Testis (tissue), 3 donors: ENCODE data around the gene CADM1. TPM values are rescaled to one million over a fixed set of nuclear protein-coding genes. Genes with fewer than 3 reads are reported as not detected.

Experiments used
- DNase-seq: peaks from one replicate; pipeline ENCODE4 v3.0.0-alpha.2; 2019
- H3K27ac ChIP-seq, 2 donors: fragments of 200-600 bp; sonication (generic); one replicate each; pipeline ENCODE4 v1.5.1; 2019
- H3K27me3 ChIP-seq: fragments of 200-600 bp; sonication (generic); one replicate; pipeline ENCODE4 v1.5.1; 2019
- H3K36me3 ChIP-seq: fragments of 200-600 bp; sonication (generic); one replicate; pipeline ENCODE4 v1.5.1; 2017; ENCODE audit warnings: low read depth; ENCODE audit errors: missing control alignments
- H3K4me1 ChIP-seq: fragments of 200-600 bp; sonication (generic); one replicate; pipeline ENCODE4 v1.5.1; 2019
- H3K4me3 ChIP-seq, 2 donors: fragments of 200-600 bp; sonication (generic); one replicate each; pipeline ENCODE4 v1.5.1; 2017 to 2019
- H3K9me3 ChIP-seq: fragments of 200-600 bp; sonication (generic); one replicate; pipeline ENCODE4 v1.5.1; 2017
- POLR2A ChIP-seq: fragments of 450-650 bp; IDR thresholded peaks from one replicate; pipeline ENCODE4 v1.6.1; 2017; ENCODE audit warnings: antibody characterized with exemption, mild to moderate bottlenecking, moderate library complexity
- WGBS, 2 donors: methylation state at CpG; one replicate each; pipeline ENCODE4 v1.1.5; 2018; 5-methylcytosine and 5-hydroxymethylcytosine counted together
- intact Hi-C: fragments of 100-400 bp; cut with DNase I; formaldehyde crosslinking; loops from one replicate; pipeline ENCODE4 v1.15.1; 2023; ENCODE audit warnings: low total_unique reads
- polyA plus RNA-seq: library from polyadenylated mRNA; stranded (reverse); fragments of 350-450 nt; fragmentation: Illumina TruSeq; extraction: RNeasy Lipid Tissue Mini Kit (QIAGEN cat#74804); gene quantifications from one replicate; pipeline ENCODE4 v1.2.3, GENCODE V29; 2014; ENCODE audit warnings: low read depth, low replicate concordance; ENCODE audit not compliant: insufficient read depth
- total RNA-seq, 2 donors: library from RNA; depleted of rRNA; stranded (reverse); fragments of >200 nt; gene quantifications; one replicate each; pipeline ENCODE4 v1.2.3, GENCODE V29; 2016
- TF ChIP-seq, protein P1 (sequence below), 3 experiments: fragments of 450-650 bp in 2 of 3; fragments of 200-600 bp in 1 of 3; sonication (generic) in 1 of 3; IDR thresholded peaks; one replicate each; pipeline ENCODE4 v1.5.1; 2016 to 2019; ENCODE audit warnings: antibody characterized with exemption in 3 of 3, mild to moderate bottlenecking in 2 of 3, moderate library complexity in 1 of 3

CADM1 gene
- total and polyA plus RNA-seq, 3 donors from 2014 or later = 135 to 230 (median 216) TPM

GRCh38 chr11:115179636-115180035 is 324.6 kb downstream of the CADM1 start:
- 73 to 80% methylated on average over 3 of the region's 3 CpGs for WGBS, 2 donors
- DNase-seq = no peak
- intact Hi-C loops = no loop called here

GRCh38 chr11:115178705-115179104 is 325.5 kb downstream of the CADM1 start:
- no peaks in the 10 kb centered on the region for H3K36me3 ChIP-seq
- H3K27me3 ChIP-seq = no peaks in the 10 kb centered on the region
- DNase-seq = no peak
- WGBS, 2 donors = 78 to 79% methylated on average over 14 of the region's 14 CpGs
- peaks cover 11% of the 10 kb centered on the region for H3K4me1 ChIP-seq
- H3K27ac ChIP-seq = no peak overlapping the region
- H3K4me3 ChIP-seq = no peak overlapping the region
- TF ChIP-seq, protein P1, sequence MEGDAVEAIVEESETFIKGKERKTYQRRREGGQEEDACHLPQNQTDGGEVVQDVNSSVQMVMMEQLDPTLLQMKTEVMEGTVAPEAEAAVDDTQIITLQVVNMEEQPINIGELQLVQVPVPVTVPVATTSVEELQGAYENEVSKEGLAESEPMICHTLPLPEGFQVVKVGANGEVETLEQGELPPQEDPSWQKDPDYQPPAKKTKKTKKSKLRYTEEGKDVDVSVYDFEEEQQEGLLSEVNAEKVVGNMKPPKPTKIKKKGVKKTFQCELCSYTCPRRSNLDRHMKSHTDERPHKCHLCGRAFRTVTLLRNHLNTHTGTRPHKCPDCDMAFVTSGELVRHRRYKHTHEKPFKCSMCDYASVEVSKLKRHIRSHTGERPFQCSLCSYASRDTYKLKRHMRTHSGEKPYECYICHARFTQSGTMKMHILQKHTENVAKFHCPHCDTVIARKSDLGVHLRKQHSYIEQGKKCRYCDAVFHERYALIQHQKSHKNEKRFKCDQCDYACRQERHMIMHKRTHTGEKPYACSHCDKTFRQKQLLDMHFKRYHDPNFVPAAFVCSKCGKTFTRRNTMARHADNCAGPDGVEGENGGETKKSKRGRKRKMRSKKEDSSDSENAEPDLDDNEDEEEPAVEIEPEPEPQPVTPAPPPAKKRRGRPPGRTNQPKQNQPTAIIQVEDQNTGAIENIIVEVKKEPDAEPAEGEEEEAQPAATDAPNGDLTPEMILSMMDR (IDR thresholded peaks at IDR 0.05) = no peak
- no peak for TF ChIP-seq POLR2A
- H3K9me3 ChIP-seq = no peaks in the 10 kb centered on the region
- intact Hi-C loops = no loop called here

More at GRCh38 chr11:115179636-115180035, 324.6 kb downstream of the CADM1 start:
- H3K4me1 ChIP-seq = peaks cover 11% of the 10 kb centered on the region
- H3K9me3 ChIP-seq = no peaks in the 10 kb centered on the region
- no peak overlapping the region for H3K27ac ChIP-seq
- H3K36me3 ChIP-seq = no peaks in the 10 kb centered on the region
- TF ChIP-seq POLR2A = no peak
- TF ChIP-seq, protein P1 (IDR thresholded peaks at IDR 0.05) = no peak
- H3K4me3 ChIP-seq = no peak overlapping the region
- no peaks in the 10 kb centered on the region for H3K27me3 ChIP-seq

DNA sequence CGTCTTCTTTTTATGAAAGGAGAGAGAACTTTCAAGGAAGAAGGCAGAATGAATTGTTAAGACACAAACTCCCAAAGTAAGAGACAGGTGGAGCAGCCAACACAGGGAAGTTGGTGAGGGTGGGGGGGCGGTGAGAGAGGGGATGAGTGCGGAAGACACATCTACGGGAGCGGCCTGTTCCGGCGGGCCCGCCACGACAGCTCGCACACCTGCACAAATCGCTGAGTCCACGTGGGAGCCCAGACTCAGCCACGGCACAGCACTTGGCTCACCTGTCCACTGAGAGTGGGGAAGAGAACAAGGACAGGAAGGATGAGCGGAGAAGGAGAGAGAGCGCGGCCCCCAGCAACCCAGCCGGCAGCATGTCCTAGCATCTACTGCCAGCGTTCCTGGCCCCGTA is 331.1 kb downstream of the CADM1 start:
- Histone ChIP-seq H3K27me3 (no peaks in the 10 kb centered on the region), H3K4me3 (no peak overlapping the region), H3K27ac (no peak overlapping the region), H3K36me3 (no peaks in the 10 kb centered on the region), H3K4me1 (no peaks in the 10 kb centered on the region), H3K9me3 (no peaks in the 10 kb centered on the region)
- TF ChIP-seq, protein P1 (IDR thresholded peaks at IDR 0.05) = no peak
- TF ChIP-seq POLR2A = no peak
- 84 to 86% methylated on average over 15 to 19 of the region's 19 CpGs for WGBS, 2 donors
- intact Hi-C loops = no loop called here
- no peak for DNase-seq

DNA sequence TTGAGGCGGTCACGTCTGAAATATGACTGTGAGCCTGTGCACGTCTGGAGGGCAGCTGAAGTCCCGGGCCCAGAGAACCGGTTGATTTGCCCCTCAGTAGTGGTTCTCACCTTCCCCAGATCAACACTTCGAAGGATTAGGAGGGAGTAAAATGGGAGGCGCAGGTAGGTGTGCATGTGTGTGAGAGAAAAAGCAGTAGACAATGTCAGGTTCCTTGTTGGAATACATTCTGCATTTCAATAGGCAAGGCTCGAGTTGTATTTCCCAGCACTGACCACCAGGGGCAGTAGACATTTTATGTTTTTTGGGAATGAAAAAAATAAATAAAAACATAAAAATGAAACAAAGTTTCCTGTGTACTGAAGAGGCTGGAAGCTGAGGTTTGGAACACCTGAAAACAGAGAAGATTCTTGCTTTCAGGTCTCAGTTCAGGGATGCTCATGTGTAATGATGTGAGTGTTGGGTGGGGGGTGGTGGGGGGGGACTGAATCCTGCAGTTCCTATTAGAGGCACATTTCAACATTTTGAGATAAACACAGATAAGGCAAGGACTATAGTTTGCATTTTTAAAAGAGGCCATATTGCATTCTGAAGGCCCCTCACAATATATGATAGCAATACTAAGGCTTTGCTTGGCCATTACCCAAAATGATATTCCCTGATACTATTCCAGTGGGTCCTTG is 333.9 kb downstream of the CADM1 start:
- WGBS, 2 donors = 67 to 68% methylated on average over 8 of the region's 8 CpGs
- Histone ChIP-seq H3K27ac (no peak overlapping the region), H3K36me3 (no peaks in the 10 kb centered on the region), H3K4me3 (no peak overlapping the region), H3K27me3 (no peaks in the 10 kb centered on the region), H3K9me3 (no peaks in the 10 kb centered on the region), H3K4me1 (no peaks in the 10 kb centered on the region)
- peak; percentile 57 for DNase-seq
- intact Hi-C loops = no loop called here
- TF ChIP-seq, protein P1 (IDR thresholded peaks at IDR 0.05) = peak in 2 of 3 experiments; percentile 77 to 87
- TF ChIP-seq POLR2A = no peak

DNA sequence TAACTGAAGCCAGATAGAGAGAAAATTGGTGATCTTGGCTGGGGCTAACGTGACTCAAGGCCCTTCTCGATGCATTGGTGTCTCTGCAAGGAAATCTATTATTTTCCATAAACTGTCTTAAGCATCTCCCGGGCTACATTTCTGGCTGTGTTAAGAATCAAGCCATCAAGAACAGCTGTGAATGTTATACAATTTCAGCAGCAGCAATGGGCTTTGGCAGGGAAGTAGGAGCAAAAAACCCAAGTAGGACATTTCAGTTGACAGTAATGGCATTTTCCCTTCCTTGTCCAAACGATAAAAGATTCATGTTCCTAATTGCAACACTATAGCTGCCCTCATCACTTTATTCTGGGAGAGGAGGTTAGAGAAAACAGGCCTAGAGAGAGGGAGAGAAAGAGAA is 335.0 kb downstream of the CADM1 start:
- no peaks in the 10 kb centered on the region for H3K9me3 ChIP-seq
- no peak for TF ChIP-seq POLR2A
- TF ChIP-seq, protein P1 (IDR thresholded peaks at IDR 0.05) = no peak
- intact Hi-C loops = no loop called here
- no peak overlapping the region for H3K27ac ChIP-seq
- DNase-seq = no peak
- H3K36me3 ChIP-seq = no peaks in the 10 kb centered on the region
- 70 to 85% methylated on average over 4 of the region's 4 CpGs for WGBS, 2 donors
- H3K4me1 ChIP-seq = no peaks in the 10 kb centered on the region
- H3K4me3 ChIP-seq = no peak overlapping the region
- no peaks in the 10 kb centered on the region for H3K27me3 ChIP-seq
